ENCODE data around the gene RASA3. TPM values are rescaled to one million over a fixed set of nuclear protein-coding genes. Genes with fewer than 3 reads are reported as not detected.
A peak's percentile ranks its signal among the peaks of the same experiment; 100 is the strongest.

RASA3 gene
- polyA plus RNA-seq, 3 donors, result 9.0 to 32.6 (median 16.6) TPM

DNA sequence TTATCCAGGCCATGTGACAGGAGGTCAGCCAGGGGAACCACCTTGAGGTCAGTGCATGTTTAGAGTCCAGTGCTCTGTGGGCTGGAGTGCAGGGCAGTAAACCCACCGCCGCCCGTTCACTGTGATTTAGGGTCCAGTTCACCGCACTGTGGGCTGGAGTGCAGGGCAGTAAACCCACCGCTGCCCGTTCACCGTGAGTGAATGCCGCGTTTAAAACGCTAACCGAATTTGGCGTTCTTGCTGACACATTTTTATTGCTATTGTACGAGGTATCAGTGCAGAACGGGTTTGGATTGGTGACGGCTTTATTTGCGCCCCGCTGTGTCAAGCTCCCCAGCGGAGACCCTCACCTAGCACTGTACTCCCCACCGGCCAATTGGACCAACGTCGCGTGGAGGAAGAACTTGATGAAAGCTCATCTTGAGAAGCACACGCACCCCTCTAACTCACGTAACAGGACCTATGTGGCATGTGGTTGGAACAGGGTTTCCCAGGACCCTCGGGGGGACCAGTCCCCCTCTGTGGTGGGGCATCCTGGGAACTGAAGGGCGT, 186.5 kb downstream of the RASA3 start:
- TF ChIP-seq, protein P1, sequence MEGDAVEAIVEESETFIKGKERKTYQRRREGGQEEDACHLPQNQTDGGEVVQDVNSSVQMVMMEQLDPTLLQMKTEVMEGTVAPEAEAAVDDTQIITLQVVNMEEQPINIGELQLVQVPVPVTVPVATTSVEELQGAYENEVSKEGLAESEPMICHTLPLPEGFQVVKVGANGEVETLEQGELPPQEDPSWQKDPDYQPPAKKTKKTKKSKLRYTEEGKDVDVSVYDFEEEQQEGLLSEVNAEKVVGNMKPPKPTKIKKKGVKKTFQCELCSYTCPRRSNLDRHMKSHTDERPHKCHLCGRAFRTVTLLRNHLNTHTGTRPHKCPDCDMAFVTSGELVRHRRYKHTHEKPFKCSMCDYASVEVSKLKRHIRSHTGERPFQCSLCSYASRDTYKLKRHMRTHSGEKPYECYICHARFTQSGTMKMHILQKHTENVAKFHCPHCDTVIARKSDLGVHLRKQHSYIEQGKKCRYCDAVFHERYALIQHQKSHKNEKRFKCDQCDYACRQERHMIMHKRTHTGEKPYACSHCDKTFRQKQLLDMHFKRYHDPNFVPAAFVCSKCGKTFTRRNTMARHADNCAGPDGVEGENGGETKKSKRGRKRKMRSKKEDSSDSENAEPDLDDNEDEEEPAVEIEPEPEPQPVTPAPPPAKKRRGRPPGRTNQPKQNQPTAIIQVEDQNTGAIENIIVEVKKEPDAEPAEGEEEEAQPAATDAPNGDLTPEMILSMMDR (IDR thresholded peaks at IDR 0.05), result no peak
- no peak overlapping the region for H3K4me3 Mint-ChIP-seq
- Histone ChIP-seq H3K9ac (ENCODE audit: insufficient read depth, low read length, poor library complexity, severe bottlenecking) (no peak overlapping the region), H3K27me3 (ENCODE audit: control insufficient read depth in 2 of 2, insufficient read depth in 2 of 2, low read length in 2 of 2) (peaks cover 0 to 4% of the 10 kb centered on the region in 2 donors), H2AFZ (ENCODE audit: insufficient read depth, low read depth, low read length, poor library complexity, severe bottlenecking) (no peak overlapping the region), H3K4me1 (ENCODE audit: control insufficient read depth in 1 of 2, insufficient read depth in 2 of 2, low read length in 2 of 2) (peaks cover under 1 to 1% of the 10 kb centered on the region in 2 donors), H4K20me1 (ENCODE audit: insufficient read depth, low read length) (no peaks in the 10 kb centered on the region), H3K9me3 (replicated peaks in 1 of 2; ENCODE audit: control insufficient read depth in 1 of 2, insufficient read depth in 1 of 2, low read length in 2 of 2) (no peaks in the 10 kb centered on the region), H3K36me3 (replicated peaks in 1 of 2; ENCODE audit: control insufficient read depth in 1 of 2, insufficient read depth in 2 of 2, low read length in 2 of 2) (no peaks in the 10 kb centered on the region), H3K4me2 (replicated peaks; ENCODE audit: extremely low read depth, low read length, poor library complexity, severe bottlenecking) (no peak overlapping the region), H3K27ac (ENCODE audit: low read depth in 1 of 2, low read length in 2 of 2) (no peak overlapping the region), H3K79me2 (ENCODE audit: insufficient read depth, low read length) (no peaks in the 10 kb centered on the region), H3K4me3 (replicated peaks in 1 of 3; ENCODE audit: low read depth in 2 of 3, low read length in 3 of 3) (no peak overlapping the region)
- intact Hi-C loops (cut with micrococcal nuclease), result no loop called here
- peaks cover 4 to 21% (median 9%) of the 10 kb centered on the region in 3 donors for H3K27me3 Mint-ChIP-seq (ENCODE audit: low read depth in 3 of 3)
- H3K4me1 Mint-ChIP-seq, result peaks cover 11% of the 10 kb centered on the region
- H3K36me3 Mint-ChIP-seq, result no peaks in the 10 kb centered on the region
- H3K27ac Mint-ChIP-seq, result peak overlapping the region in 1 of 7 donors; percentile 59
- H3K9me3 Mint-ChIP-seq, result peaks cover 0 to 2% (median 0%) of the 10 kb centered on the region in 7 donors
- DNase-seq, result no peak
- WGBS (ENCODE audit: insufficient coverage), result 94% methylated on average over 24 of the region's 26 CpGs

DNA sequence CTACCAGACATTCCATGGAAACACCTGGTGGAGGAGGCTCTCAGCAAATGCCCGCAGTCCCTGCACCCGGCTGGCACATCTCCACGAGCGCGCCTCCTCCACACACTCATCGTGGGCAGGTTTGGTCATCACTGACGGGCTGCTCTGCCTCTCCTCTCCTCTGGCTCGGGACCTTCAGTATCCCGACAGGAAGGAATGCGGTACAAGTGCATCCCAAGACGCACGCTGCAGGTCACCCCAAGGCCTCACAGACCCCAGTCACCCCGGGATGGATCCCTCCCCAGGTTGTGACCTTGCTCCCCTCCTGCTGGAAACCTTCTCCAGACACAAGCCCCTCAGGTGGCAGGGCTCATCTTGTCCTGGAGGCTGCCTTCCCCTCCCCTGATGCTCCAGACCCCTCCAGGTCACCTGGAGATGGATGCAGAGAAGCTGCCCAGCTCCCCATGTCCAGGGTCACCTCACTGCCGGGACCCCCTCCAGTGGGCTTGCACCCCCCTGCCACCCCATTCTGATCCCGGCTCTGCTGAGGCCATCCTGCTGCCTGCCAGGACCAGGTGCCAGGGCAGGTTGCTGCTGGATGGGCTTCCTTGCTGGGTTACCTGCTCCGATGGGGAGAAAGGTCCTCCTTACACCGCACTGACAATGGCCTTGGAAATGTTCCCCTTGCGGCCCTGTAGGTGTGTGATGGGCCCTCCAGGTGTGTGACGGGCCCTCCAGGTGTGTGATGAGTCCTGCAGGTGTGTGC, 188.4 kb downstream of the RASA3 start:
- TF ChIP-seq, protein P1 (IDR thresholded peaks at IDR 0.05), result no peak
- Histone ChIP-seq H3K4me3 (replicated peaks in 1 of 3; ENCODE audit: low read depth in 2 of 3, low read length in 3 of 3) (no peak overlapping the region), H2AFZ (ENCODE audit: insufficient read depth, low read depth, low read length, poor library complexity, severe bottlenecking) (no peak overlapping the region), H3K79me2 (ENCODE audit: insufficient read depth, low read length) (no peaks in the 10 kb centered on the region), H3K9ac (ENCODE audit: insufficient read depth, low read length, poor library complexity, severe bottlenecking) (no peak overlapping the region), H3K4me2 (replicated peaks; ENCODE audit: extremely low read depth, low read length, poor library complexity, severe bottlenecking) (no peak overlapping the region), H3K27me3 (ENCODE audit: control insufficient read depth in 2 of 2, insufficient read depth in 2 of 2, low read length in 2 of 2) (peaks cover 0 to 4% of the 10 kb centered on the region in 2 donors), H3K36me3 (replicated peaks in 1 of 2; ENCODE audit: control insufficient read depth in 1 of 2, insufficient read depth in 2 of 2, low read length in 2 of 2) (no peaks in the 10 kb centered on the region), H3K4me1 (ENCODE audit: control insufficient read depth in 1 of 2, insufficient read depth in 2 of 2, low read length in 2 of 2) (no peaks in the 10 kb centered on the region), H4K20me1 (ENCODE audit: insufficient read depth, low read length) (no peaks in the 10 kb centered on the region), H3K27ac (ENCODE audit: low read depth in 1 of 2, low read length in 2 of 2) (no peak overlapping the region), H3K9me3 (replicated peaks in 1 of 2; ENCODE audit: control insufficient read depth in 1 of 2, insufficient read depth in 1 of 2, low read length in 2 of 2) (no peaks in the 10 kb centered on the region)
- Mint-ChIP-seq H3K36me3 (no peaks in the 10 kb centered on the region), H3K27me3 (ENCODE audit: low read depth in 3 of 3) (peaks cover 4 to 14% (median 9%) of the 10 kb centered on the region in 3 donors), H3K4me3 (no peak overlapping the region), H3K9me3 (peaks cover 0 to 2% (median 0%) of the 10 kb centered on the region in 7 donors), H3K27ac (no peak overlapping the region), H3K4me1 (peaks cover 10% of the 10 kb centered on the region)
- DNase-seq, result no peak
- intact Hi-C loops (cut with micrococcal nuclease), result no loop called here
- WGBS (ENCODE audit: insufficient coverage), result 91% methylated on average over 18 of the region's 19 CpGs
